AG04450 (cell line): ENCODE measurements around the gene STAB2. TPM values are rescaled to one million over a fixed set of nuclear protein-coding genes. Genes with fewer than 3 reads are reported as not detected.

Experiments used
- CTCF ChIA-PET: fragments of 300-600, 350-600 bp; formaldehyde crosslinking; extraction: SDS; loops from one replicate; lab custom pipeline; 2022; ENCODE audit warnings: antibody characterized with exemption, inconsistent platforms; lab: Charles Lee
- POLR2A ChIA-PET: fragments of 350-600 bp; formaldehyde crosslinking; extraction: SDS; loops from one replicate; lab custom pipeline; 2021; ENCODE audit warnings: antibody characterized with exemption, inconsistent platforms; lab: Yijun Ruan, JAX
- DNase-seq: peaks from one replicate; pipeline ENCODE4 v3.0.0-alpha.2; 2011; ENCODE audit warnings: low read depth, low spot score
- H3K27ac ChIP-seq: one replicate; pipeline ENCODE4 v1.5.1; 2012; ENCODE audit warnings: low read depth, low read length, control low read depth
- H3K27me3 ChIP-seq: one replicate; pipeline ENCODE4 v1.6.0; 2012; ENCODE audit warnings: low read length; ENCODE audit not compliant: control insufficient read depth, insufficient read depth
- H3K4me3 ChIP-seq: 2 replicates; pipeline ENCODE4 v1.5.1; 2011; ENCODE audit warnings: mild to moderate bottlenecking, low read depth, low read length, control low read depth
- H3K9me3 ChIP-seq: 2 replicates; pipeline ENCODE4 v1.5.1; 2012; ENCODE audit warnings: low read length; ENCODE audit not compliant: control insufficient read depth, insufficient read depth
- CTCF ChIP-seq: IDR thresholded peaks from 2 replicates; pipeline ENCODE4 v1.5.1; 2011; ENCODE audit warnings: low read depth, low read length, control low read depth, inconsistent platforms
- polyA plus RNA-seq: library from polyadenylated mRNA; depleted of rRNA; stranded (reverse); fragments of >200 nt; gene quantifications from 2 replicates; pipeline ENCODE4 v1.2.3, GENCODE V29; 2011

The STAB2 gene
- polyA plus RNA-seq, 1 experiment, result not detected

DNA sequence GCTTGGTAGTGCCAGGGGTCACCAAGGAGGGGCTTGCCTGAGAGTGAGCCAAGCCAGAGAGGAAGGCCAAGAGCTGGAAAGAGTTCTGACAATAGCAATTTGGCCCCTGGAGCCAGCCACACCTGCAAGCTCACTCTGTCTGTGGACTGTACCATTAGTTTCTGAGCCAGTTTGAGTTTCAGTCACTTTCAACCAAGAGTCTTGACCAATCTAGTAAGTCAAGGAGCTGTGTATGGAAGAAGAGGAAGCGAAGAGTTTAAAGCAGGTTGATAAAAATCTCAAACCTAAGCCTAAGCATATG is 215.5 kb downstream of the STAB2 start:
- Histone ChIP-seq H3K27ac (peak overlapping the region; percentile 69), H3K27me3 (no peaks in the 10 kb centered on the region), H3K9me3 (no peaks in the 10 kb centered on the region), H3K4me3 (no peak overlapping the region)
- DNase-seq, result no peak
- POLR2A ChIA-PET, result interaction anchor here (0.6 kb wide), 1 partner anchor 37 kb away, joined by 5 read pairs; no protein-coding TSS in a partner anchor
- CTCF ChIA-PET, result no interaction called here
- no peak for TF ChIP-seq CTCF

GRCh38 chr12:103803847-103804246 is 216.8 kb downstream of the STAB2 start:
- Histone ChIP-seq H3K9me3 (no peaks in the 10 kb centered on the region), H3K4me3 (no peak overlapping the region), H3K27ac (no peak overlapping the region), H3K27me3 (no peaks in the 10 kb centered on the region)
- no peak for DNase-seq
- POLR2A ChIA-PET, result no interaction called here
- TF ChIP-seq CTCF, result no peak
- CTCF ChIA-PET, result no interaction called here

- no peak for DNase-seq
- Histone ChIP-seq H3K27ac (peak overlapping the region; percentile 62), H3K9me3 (no peaks in the 10 kb centered on the region), H3K27me3 (no peaks in the 10 kb centered on the region), H3K4me3 (no peak overlapping the region)
- ChIA-PET POLR2A (interaction anchor here (0.7 to 1.4 kb wide), 3 partner anchors 16 to 35 kb away, joined by 4 to 9 read pairs (median 4); partner anchors contain the start of gene NT5DC3), CTCF (interaction anchor here (1.1 kb wide), 1 partner anchor 35 kb away, joined by 3 read pairs; no protein-coding TSS in a partner anchor)
- TF ChIP-seq CTCF, result no peak
These were observed 218.7 kb downstream of the STAB2 start for GRCh38 chr12:103805655-103806360.

DNA sequence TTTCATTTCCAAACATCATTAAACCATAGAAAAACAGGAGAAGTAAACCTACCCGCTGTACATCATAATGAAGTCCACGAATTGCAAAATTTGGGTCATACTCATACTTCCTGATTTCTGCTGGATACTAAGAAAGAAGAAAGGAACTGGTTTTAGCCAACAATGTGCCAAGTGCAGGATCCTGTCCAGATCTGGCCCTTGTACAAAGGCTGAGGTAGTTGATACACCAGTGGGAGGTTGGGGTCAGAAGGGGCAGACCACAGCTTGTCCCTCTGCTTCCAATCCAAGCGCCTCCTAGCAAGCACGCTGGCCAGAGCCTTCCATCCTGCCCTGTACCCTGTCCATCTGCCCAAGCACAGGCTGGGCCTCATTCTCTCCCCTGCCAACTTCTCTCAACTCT is 219.7 kb downstream of the STAB2 start:
- CTCF ChIA-PET, result interaction anchor here (0.6 kb wide), 2 partner anchors 10 to 63 kb away, joined by 3 read pairs; no protein-coding TSS in a partner anchor
- no peak for DNase-seq
- H3K4me3 ChIP-seq, result no peak overlapping the region

More for the DNA sequence above, 219.7 kb downstream of the STAB2 start:
- no peak overlapping the region for H3K27ac ChIP-seq
- H3K27me3 ChIP-seq, result no peaks in the 10 kb centered on the region
- TF ChIP-seq CTCF, result no peak
- H3K9me3 ChIP-seq, result no peaks in the 10 kb centered on the region
- POLR2A ChIA-PET, result no interaction called here
